Stimulated activated CD8-positive, alpha-beta memory T cell treated with anti-CD3 and anti-CD28 coated beads, Interleukin-4, amount 100 ng/mL, for 48 hours (primary cell): Measurements from ENCODE around the gene LIN28A.

Source experiments
- DNase-seq: peaks from one replicate; pipeline ENCODE4 v3.0.0-alpha.2; 2020

LIN28A gene

DNA sequence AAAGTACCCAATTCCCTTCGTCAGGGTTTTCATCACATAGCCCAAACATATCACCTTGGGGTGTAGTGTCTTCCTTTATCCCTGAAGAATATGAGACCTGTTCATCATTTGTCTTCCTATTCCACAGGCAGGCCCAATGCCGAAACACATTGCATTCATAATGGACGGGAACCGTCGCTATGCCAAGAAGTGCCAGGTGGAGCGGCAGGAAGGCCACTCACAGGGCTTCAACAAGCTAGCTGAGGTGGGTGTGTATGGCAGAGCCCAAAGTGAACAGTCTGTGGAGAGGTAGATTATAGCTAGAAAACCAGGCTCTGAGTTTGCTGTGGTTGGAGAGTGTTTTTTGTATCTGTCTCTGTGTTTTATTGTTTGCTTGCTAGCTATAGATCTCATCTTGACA, 27.4 kb downstream of the LIN28A start:
- DNase-seq = no peak

- no peak for DNase-seq
Observed at GRCh38 chr1:26440259-26440658, 29.6 kb downstream of the LIN28A start.

DNA sequence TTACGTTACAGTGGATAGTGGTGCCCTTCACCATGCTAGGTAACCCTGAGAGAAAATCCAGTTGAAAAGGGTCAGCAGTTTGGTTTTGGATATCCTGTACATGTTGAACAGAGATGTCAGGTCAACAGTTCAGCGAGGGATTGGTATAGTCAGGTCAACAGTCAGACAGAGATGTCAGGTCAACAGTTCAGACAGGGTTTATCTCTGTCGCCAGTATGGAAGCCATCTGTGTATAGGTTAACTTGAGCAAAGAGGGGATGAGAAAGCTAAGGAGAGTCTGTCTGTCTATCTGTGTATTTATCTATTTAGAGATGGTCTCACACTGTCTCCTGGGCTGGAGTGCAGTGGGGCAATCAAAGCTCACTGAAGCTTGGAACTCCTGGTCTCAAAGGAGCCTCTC, 39.3 kb downstream of the LIN28A start:
- no peak for DNase-seq

DNA sequence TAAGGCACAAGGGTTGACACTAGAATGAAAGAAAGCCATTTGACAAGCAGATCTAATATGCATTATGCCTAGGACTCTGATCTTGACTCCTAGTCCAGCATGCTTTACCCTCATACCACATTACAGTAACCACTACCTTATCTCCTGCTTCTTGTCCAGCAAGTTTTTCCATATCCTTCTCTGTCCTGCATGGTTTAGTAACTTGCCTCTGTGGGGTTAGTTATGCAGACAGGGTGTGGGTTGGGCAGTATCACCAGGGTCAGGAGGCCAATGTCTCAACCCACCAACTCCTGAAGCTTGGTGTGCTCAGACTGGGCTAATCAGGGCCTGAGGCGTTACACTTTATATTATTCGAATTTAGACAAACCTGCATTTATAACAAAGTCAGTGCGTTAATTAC, 40.3 kb downstream of the LIN28A start:
- no peak for DNase-seq

- DNase-seq = no peak
Observed at GRCh38 chr1:26452459-26453183, 42.0 kb downstream of the LIN28A start.

- no peak for DNase-seq
Observed at GRCh38 chr1:26459148-26459547, 48.5 kb downstream of the LIN28A start.

DNA sequence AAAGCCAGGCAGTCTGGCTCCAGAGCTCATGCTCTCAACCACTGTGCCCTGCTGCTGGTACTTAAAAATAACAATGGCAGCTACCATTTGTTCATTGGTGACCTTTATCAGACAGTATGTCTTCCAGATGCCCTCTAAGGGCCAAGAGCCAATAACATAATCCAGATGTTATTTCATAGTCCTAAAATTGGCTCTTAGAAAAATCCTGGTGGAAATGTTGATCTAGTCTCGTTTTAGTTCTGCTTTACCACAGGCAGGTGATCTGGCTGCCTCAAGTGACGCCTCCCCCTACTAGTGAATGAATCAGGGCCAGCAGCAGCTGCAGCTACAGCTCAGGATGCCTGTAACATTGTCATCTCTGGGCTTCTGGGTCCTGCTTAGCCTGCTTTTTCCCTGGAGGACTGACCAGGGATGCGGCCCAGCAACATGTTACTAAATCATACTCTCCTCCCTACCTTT, 49.0 kb downstream of the LIN28A start:
- no peak for DNase-seq

GRCh38 chr1:26468911-26469310, 58.3 kb downstream of the LIN28A start:
- DNase-seq = no peak

- no peak for DNase-seq
Observed at GRCh38 chr1:26469558-26469957, 58.9 kb downstream of the LIN28A start.

- no peak for DNase-seq
Observed at GRCh38 chr1:26470878-26471497, 60.4 kb downstream of the LIN28A start.

DNA sequence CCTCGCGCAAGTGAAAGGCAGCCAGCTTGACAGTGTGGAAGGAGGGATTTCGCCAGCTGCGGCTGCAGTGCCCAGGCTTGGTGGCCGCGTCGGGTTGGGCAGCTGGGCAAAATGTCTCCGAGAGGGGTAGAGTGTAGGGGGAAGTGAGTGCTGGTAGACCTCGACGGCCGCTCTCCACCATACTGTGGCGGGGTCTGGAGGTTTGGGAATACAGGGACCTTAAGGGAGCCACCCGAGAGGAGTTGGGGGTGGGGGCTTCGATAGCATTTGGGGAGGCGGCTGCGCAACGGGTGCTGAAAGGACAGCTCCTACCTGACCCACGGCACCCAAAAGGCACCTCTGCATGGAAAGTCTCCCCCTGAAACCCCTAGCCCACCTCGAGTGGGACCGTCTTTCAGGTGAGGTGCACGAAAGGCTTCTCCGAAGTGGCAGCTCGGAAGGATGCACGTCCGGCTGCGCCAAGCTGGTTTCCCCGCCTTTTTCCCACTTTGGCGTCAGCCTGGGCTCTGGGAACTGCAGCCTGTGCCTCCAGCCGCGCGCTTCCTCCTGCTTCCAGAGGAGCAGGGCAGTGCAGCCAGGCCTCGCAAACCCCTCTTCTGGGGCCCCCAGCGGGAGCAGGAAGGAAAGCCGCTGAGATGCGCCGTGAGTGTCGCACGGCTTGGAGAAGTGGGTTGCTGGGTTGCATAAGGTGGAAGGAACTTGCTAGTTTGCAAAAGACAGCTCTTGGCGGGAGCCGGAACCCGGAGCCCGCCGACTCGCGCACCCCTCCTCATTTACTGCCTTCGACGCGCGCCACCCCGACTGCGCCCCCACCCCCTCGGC, 61.1 kb downstream of the LIN28A start:
- peak; percentile 58 for DNase-seq

- DNase-seq = peak; percentile 93
Observed at GRCh38 chr1:26472320-26472900, 61.8 kb downstream of the LIN28A start, which contains the start of gene HMGN2. HMGN2 (plus strand) TSS chr1:26472440; CDS start chr1:26472613, 173 bp downstream.

DNA sequence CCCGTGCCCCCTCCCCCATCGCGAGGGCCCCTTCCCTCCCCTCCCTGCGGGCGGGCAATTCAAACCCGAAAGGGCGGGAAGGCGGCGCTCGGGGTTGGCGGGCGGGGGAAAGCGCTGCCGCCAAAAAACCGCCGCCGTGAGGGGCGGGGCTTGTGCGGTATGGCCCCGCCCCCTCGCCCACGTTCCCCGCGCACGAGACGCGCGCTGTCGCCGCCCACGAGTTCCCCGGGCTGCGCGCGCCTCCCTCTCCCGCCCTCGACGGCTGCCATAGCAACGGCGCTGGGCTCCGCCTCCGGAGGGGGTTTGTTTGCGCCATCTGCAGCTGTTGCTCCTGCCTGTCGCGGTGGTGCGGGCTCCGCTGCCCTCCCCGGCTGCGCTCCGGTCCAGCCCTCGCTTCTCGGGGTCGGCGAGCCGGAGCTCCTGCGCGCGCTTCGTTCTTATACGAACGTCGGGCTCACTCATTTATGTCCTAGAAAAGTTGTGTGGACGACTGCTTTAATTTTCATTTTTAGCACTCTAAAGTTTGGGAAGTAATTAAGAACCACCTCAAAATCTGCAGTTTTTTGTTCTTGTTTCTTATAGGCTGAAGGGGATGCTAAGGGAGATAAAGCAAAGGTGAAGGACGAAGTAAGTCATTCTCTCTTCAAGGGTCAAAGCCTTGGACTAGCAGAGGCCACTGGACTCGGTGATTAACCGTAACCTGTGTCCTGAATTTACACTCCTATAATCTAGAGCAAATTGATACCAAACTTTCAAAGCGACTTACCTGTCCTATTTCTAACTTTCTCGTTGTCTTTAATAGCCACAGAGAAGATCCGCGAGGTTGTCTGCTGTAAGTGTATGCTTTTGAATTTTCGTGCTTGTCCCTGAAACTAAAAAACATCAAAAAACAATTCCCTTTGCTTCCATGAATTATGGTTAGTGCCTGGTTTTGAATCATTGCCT, 62.6 kb downstream of the LIN28A start:
- DNase-seq = peak; percentile 97

DNA sequence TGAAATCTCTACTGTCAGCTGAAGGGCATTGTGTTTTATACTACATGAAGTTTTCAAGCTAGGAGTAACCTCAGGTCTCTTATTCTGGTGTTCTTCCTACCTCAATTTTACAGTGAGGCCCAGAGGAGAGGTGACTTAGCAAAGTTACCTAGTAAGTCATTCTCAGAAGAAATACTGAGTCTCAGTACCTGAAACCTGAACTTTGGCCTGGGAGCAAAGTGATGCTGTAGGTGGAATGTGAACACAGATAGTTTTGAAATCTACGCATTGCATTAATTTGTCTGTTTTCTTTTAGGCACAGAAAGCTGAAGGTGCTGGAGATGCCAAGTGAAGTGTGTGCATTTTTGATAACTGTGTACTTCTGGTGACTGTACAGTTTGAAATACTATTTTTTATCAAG, 64.2 kb downstream of the LIN28A start:
- DNase-seq = no peak

DNA sequence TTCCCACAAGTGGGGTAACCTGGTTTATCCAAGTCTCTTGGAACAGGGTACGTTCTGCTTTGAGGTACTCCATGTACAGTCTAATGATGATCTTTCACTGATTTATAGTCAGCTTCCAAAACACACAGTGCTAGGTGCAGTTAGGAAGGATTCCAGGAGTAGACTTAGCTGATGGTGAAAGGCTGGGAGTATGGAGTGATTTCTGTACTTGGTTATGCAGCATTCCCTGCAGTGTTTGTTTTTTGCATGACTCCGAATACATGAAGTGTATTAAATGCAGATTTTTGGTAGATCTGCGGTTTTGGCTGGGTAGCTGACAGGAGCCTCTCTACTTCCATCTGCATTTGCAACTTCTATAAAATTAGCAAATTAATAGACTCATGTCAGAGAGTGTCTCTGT, 65.4 kb downstream of the LIN28A start:
- no peak for DNase-seq

- DNase-seq = no peak
Observed at GRCh38 chr1:26476958-26477357, 66.3 kb downstream of the LIN28A start.

DNA sequence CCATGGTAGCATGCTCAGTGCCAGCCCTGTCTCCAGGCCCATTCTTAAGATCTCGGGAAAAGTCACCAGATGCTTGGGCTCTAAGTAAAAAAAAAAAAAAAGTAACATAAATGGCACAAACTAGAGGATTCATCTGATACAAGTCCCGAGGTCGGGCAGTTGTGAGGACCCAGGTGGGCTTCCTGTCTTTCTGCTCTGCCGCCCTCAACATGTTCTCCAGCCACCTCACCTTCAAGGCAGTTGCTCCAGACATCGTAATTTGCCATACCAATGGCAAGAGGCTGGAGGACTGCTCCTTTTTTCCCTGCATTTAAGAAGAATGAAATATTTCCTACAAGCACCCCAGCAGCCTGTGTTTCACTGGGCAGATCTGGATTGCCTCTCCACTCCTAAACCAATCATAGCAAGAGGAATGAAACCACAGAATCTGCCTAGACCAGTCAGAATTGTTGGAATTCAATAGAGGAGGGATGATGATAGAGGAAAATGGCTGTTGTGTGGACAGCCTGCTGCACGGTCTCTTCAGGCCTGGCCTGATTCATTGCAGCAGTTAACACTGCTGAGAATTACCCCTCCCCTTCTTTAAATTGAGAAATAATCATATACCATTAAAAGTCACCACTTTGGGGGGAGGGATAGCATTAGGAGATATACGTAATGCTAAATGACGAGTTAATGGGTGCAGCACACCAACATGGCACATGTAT, 67.0 kb downstream of the LIN28A start:
- DNase-seq = no peak

GRCh38 chr1:26478159-26478558, 67.5 kb downstream of the LIN28A start:
- DNase-seq = no peak

- no peak for DNase-seq
Observed at GRCh38 chr1:26478988-26479387, 68.4 kb downstream of the LIN28A start.
